Aorta (tissue), 5 donors: Measurements from ENCODE around the gene ZCWPW1. TPM values are rescaled to one million over a fixed set of nuclear protein-coding genes. Genes with fewer than 3 reads are reported as not detected.

Source experiments
- ATAC-seq: fragments of 200-7000 bp; cut with Tn5 transposase; one replicate; pipeline ENCODE4 v1.9.1; 2022; ENCODE audit warnings: moderate library complexity; ENCODE audit not compliant: low FRiP score
- DNase-seq, 2 donors: peaks; one replicate each; pipeline ENCODE4 v3.0.0-alpha.2; 2020
- H3K27ac ChIP-seq, 2 donors: one replicate each; pipeline ENCODE4 v1.5.1; 2013; ENCODE audit warnings: low read length in 2 of 2, mild to moderate bottlenecking in 2 of 2, moderate library complexity in 2 of 2, control low read depth in 1 of 2, inconsistent platforms in 1 of 2, low read depth in 1 of 2
- H3K27me3 ChIP-seq, 2 donors: one replicate each; pipeline ENCODE4 v1.6.1; 2013; ENCODE audit warnings: control low read depth in 1 of 2, low read length in 1 of 2, mild to moderate bottlenecking in 1 of 2, moderate library complexity in 1 of 2; ENCODE audit not compliant: insufficient read depth in 2 of 2, control insufficient read depth in 1 of 2
- H3K36me3 ChIP-seq, 2 donors: one replicate each; pipeline ENCODE4 v1.6.1; 2013; ENCODE audit warnings: control low read depth in 1 of 2, low read length in 1 of 2, mild to moderate bottlenecking in 1 of 2; ENCODE audit not compliant: insufficient read depth in 2 of 2, control insufficient read depth in 1 of 2
- H3K4me1 ChIP-seq, 2 donors: one replicate each; pipeline ENCODE4 v1.6.1; 2013; ENCODE audit warnings: low read length in 2 of 2, control low read depth in 1 of 2, mild to moderate bottlenecking in 1 of 2, moderate library complexity in 1 of 2; ENCODE audit not compliant: insufficient read depth in 2 of 2, control insufficient read depth in 1 of 2
- H3K4me3 ChIP-seq, 2 donors: one replicate each; pipeline ENCODE4 v1.5.1; 2013; ENCODE audit warnings: low read length in 2 of 2, control low read depth in 1 of 2, mild to moderate bottlenecking in 1 of 2
- H3K9me3 ChIP-seq: one replicate; pipeline ENCODE4 v1.6.1; 2013; ENCODE audit warnings: mild to moderate bottlenecking, low read length; ENCODE audit not compliant: control insufficient read depth
- WGBS, 2 donors: extraction: QIAGEN DNeasy Blood & Tissue Kit; methylation state at CpG; one replicate each; pipeline ENCODE4 v1.1.7; 2013; 5-methylcytosine and 5-hydroxymethylcytosine counted together
- intact Hi-C, 2 donors: fragments of 100-400 bp; cut with DNase I; formaldehyde crosslinking; loops; one replicate each; pipeline versions ENCODE4 v1.14.2 to v1.15.0; 2022
- polyA plus RNA-seq, 2 donors: library from polyadenylated mRNA; stranded (reverse); fragments of 200-250 nt; gene quantifications; one replicate each; pipeline ENCODE4 v1.2.3, GENCODE V29; 2013
- total RNA-seq, 2 donors: library from RNA; stranded (reverse); fragmentation: NEBNext Ultra II Directional; extraction: Animal tissue kit (Norgen Biotek cat#: 25700); gene quantifications; one replicate each; pipeline ENCODE4 v1.2.1, GENCODE V29; 2021
- donor health status: healthy with polysubstance abuse.
- donor health status: Bipolar disorder and iron deficiency.
- donor health status: DM: no; HTN: no; CAD: no.
- donor health status: DM: no; HTN: no; CAD: no.
- donor health status: DM: yes; HTN: yes; CAD: no.

The ZCWPW1 gene
- total and polyA plus RNA-seq, 4 donors: 2.2 to 18.7 (median 4.2) TPM

DNA sequence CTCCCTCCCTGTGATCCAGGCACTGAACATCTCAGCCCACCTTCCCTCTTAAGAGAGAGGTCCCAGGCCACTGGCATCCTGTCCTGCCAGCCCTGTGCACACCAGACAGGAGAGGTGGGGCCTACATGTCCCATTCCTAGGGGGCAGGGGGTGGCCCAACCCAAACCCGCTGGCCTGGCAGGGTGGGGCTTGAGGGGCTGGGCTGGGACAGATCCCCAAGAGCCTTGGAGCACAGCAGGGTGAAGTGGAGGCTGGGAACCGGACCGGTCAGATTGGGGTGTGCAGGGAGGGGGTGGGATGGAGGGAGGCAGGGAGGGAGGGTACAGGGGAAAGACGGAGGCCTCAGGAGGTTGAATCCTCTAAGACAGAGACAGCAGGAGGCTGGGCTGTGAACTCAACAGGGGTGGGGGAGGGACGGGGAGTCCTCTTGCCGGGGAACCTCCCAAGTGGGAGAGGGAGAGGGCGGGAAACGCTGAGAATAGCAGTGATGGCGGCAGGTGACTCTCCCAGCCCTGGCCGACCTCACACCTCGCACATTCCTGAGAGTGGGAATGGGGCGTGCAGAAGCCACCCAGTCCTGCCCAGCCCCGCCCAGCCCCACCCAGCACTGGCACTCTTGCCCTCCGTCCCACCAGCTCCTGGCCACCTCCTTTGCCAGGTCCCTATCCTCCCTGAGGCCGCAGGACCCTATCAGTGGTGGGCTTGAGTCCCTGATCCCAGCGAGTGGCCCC, 43.8 kb upstream of the ZCWPW1 start:
- Histone ChIP-seq H3K4me3 (no peak overlapping the region), H3K36me3 (no peaks in the 10 kb centered on the region), H3K27me3 (no peaks in the 10 kb centered on the region), H3K4me1 (no peaks in the 10 kb centered on the region), H3K27ac (no peak overlapping the region), H3K9me3 (no peaks in the 10 kb centered on the region)
- ATAC-seq (no peak), DNase-seq (no peak)
- WGBS, 2 donors: 67 to 75% methylated on average over 16 of the region's 16 CpGs
- intact Hi-C loops: loop anchor here in 1 of 2 donors (10.0 kb wide), 1 partner anchor 383 kb away; the partner anchor contains the start of gene SLC12A9

DNA sequence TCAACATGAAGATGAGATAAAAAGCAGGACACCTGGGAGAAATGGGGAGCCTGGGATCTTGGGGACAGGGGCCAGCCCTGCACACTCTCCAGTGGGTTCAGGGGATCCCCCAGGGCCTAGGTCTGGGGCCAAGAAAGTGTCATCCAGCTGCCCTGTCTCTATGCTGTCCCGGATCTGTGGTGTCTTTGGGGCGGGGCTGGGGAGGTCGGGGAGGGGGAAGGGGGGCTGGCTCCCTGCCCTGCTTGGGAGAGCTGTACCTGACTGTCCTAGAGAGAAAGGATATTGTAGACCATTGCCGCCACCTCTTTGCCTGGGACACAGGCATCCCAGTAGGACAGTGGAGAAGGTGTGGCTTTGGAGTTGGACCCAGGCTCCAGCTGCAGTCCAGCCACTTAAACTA, 42.5 kb upstream of the ZCWPW1 start:
- H3K36me3 ChIP-seq: no peaks in the 10 kb centered on the region
- ATAC-seq (no peak), DNase-seq (no peak)
- 56 to 59% methylated on average over 4 of the region's 4 CpGs for WGBS, 2 donors
- no peaks in the 10 kb centered on the region for H3K9me3 ChIP-seq
- intact Hi-C loops: loop anchor here in 1 of 2 donors (10.0 kb wide), 1 partner anchor 384 kb away; the partner anchor contains the start of gene SLC12A9
- H3K4me1 ChIP-seq: no peaks in the 10 kb centered on the region
- H3K27ac ChIP-seq: no peak overlapping the region
- no peaks in the 10 kb centered on the region for H3K27me3 ChIP-seq
- no peak overlapping the region for H3K4me3 ChIP-seq

DNA sequence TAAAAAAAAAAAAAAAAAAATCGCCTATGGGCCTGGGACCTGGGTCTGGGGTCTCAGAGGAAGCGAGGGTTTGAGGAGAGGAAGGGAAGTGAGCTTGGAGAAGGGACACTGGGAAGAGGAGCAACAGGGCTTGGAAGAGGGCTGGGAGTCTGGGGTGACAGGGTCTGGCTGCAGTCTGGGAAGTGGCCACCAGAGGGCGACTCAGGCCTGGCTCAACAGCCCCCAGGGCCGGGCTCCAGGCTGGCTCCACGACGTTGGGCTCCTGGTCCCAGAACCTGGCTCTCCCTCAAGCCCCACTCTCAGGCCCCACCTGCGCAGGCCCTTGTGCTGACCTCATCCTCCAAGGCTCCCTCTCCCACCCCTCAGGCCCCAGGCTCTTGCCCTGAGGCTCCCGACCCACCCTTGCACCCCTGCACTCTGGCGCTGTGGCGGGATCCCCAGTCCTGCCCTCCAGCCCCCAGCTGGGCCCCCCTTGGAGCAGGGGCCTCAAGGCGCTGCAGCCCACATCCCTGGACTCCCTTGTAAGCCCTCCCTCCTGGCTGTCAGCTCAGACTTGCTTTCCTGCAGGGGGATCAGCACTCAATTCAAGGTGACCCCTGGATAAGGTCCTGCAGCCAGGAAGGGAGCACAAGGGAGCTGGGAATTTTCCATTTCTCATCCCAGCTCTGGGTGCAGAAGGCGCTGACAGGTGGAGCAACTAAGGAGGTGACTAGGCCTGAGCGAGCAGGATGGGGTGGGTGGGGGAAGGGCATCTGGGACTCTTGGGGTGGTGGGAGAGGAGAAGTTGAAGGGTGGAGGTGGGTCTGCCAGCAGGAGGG, 40.9 kb upstream of the ZCWPW1 start:
- no peaks in the 10 kb centered on the region for H3K9me3 ChIP-seq
- ATAC-seq (peak; percentile 91), DNase-seq (peak; percentile 91 to 97)
- 30 to 37% methylated on average over 12 to 13 of the region's 13 CpGs for WGBS, 2 donors
- H3K27ac ChIP-seq: no peak overlapping the region
- intact Hi-C loops: loop anchor here (1.0 to 10.0 kb wide), 5 partner anchors 14 to 385 kb away; partner anchors contain the start of genes GIGYF1 (in 2 of the 2), EPO (in 1 of the 2), NYAP1 (in 1 of the 2) and SLC12A9 (in 1 of the 2)
- H3K4me3 ChIP-seq: no peak overlapping the region
- no peaks in the 10 kb centered on the region for H3K4me1 ChIP-seq
- no peaks in the 10 kb centered on the region for H3K27me3 ChIP-seq
- H3K36me3 ChIP-seq: no peaks in the 10 kb centered on the region

DNA sequence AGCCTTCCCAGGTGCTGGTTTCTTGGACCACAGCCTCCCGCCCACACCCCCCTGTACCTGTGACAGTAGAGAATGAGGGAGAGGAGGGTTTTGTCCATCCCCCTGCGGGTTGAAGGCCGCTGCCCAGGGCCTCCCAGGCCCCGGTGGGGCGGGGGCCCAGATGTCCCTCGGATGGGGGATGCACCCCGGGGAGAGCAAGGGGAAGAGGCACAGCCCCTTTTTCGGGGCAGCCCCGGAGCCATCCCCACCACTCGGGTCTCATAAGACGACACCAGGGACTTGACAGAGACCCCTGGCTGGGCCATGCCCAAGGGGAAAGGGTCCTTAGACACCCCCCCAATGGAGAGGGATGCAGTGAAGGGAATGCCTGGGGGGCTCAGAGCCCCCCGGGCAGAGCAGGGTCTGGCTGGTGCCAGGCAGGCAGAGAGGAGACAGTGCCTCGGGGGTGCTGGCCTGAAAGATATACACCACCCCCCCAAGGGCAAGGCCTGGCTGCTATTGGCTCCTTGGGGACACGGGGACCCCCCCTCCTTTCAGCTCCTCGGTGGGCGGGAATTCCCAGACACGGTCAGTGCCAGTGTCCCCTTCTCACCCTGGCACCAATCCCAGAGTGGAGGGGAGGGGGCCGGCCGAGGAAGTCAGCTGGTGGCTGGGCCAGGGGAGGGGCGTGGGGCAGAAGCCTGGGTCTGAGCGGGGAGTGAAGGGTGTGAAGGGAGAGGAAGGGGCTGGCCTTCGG, 39.3 kb upstream of the ZCWPW1 start:
- 46 to 51% methylated on average over 21 to 22 of the region's 22 CpGs for WGBS, 2 donors
- no peak for DNase-seq
- no peak for ATAC-seq
- H3K27ac ChIP-seq: no peak overlapping the region
- H3K4me1 ChIP-seq: no peaks in the 10 kb centered on the region
- H3K27me3 ChIP-seq: no peaks in the 10 kb centered on the region
- H3K4me3 ChIP-seq: no peak overlapping the region
- no peaks in the 10 kb centered on the region for H3K36me3 ChIP-seq
- intact Hi-C loops: loop anchor here (2.0 to 10.0 kb wide), 3 partner anchors 91 to 257 kb away; partner anchors contain the start of genes GIGYF1 (in 2 of the 2) and EPO (in 1 of the 2)
- no peaks in the 10 kb centered on the region for H3K9me3 ChIP-seq

DNA sequence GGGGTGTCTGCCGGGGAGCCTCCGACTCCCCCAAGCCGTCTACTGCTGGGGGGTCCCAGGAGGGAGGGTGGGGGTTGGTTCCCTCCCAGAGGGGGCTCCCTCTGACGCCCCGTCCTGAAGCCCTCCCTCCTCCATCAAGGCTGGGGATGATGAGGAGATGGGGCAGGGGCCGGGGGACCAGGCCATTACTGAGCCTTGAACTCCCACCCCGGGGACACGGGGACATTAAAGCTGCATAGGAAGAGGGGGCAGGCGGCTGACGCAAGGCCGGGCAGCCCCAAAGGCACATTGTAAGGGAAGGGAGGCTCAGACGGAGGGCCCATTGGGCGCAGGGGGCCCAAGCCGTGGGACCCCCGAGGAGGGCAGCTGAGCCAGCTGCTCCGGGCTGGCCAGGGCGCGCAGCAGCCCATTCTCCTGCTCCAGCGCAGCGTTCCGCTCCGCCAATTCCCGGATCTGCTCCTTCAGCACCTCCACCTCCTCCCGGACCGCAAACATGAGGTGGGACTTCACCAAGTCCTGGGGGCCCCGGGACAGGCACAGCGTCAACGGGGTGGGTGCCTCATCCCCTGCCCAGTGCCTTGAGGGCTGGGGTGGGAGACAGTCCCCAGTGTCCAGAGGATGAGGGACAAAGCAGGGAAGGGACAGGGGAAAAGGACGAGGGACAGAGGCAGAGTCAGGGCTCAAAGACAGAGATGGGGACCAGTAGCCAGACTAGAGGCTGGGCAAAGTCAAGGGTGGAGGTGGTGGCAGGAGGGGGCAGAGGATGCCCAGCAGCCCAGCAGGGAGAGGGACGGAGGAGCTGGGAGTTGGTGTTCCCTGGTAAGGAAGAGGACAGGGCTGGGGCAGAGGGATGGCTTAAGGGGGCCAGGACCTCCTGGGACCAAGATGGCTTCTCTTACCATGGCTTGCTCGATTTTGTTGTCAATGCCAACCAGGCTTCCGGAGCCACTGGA, 38.4 kb upstream of the ZCWPW1 start:
- no peak overlapping the region for H3K27ac ChIP-seq
- H3K27me3 ChIP-seq: no peaks in the 10 kb centered on the region
- intact Hi-C loops: loop anchor here (2.0 to 10.0 kb wide), 3 partner anchors 92 to 258 kb away; partner anchors contain the start of genes GIGYF1 (in 2 of the 2) and EPO (in 1 of the 2)
- H3K9me3 ChIP-seq: no peaks in the 10 kb centered on the region
- 69% methylated on average over 27 to 32 of the region's 32 CpGs for WGBS, 2 donors
- DNase-seq: peak in 1 of 2 donors; percentile 73
- H3K36me3 ChIP-seq: no peaks in the 10 kb centered on the region
- no peaks in the 10 kb centered on the region for H3K4me1 ChIP-seq
- no peak overlapping the region for H3K4me3 ChIP-seq
- peak; percentile 1 for ATAC-seq

DNA sequence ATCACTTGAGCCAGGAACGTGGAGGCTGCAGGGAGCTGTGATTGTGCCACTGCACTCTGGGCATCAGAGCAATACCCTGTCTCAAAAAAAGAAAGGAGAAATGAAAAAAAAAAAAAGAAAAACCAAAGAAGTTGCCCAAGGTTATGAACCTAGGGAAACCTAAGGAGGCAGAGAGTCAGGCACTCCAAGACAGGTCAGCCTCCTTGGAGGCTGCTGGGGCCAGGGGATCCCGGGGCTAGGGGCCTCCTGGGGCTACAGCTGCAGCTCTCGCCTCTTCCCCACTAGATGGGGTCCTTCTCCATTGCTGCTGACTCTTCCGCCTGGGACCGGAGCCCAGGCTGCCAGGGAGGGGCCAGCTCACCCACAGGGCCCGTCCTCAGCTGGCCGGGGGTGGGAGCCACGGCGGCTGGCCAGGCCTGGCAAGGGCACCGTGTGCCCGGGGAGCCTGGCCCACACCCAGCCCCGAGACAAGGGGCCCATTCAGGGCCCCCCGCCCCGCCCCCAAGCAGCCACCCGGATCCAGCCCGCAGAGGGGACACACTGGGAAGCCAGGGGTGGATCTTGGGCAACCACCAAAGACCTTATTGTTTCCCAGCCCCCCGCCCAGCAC, 37.3 kb upstream of the ZCWPW1 start:
- WGBS, 2 donors: 0 to 2% methylated on average over 10 to 17 of the region's 17 CpGs
- DNase-seq (peak; percentile 83 to 91), ATAC-seq (peak; percentile 87)
- Histone ChIP-seq H3K27ac (no peak overlapping the region), H3K4me1 (no peaks in the 10 kb centered on the region), H3K9me3 (no peaks in the 10 kb centered on the region), H3K4me3 (no peak overlapping the region), H3K36me3 (no peaks in the 10 kb centered on the region), H3K27me3 (no peaks in the 10 kb centered on the region)
- intact Hi-C loops: loop anchor here (2.0 to 10.0 kb wide), 3 partner anchors 93 to 259 kb away; partner anchors contain the start of genes GIGYF1 (in 2 of the 2) and EPO (in 1 of the 2)

DNA sequence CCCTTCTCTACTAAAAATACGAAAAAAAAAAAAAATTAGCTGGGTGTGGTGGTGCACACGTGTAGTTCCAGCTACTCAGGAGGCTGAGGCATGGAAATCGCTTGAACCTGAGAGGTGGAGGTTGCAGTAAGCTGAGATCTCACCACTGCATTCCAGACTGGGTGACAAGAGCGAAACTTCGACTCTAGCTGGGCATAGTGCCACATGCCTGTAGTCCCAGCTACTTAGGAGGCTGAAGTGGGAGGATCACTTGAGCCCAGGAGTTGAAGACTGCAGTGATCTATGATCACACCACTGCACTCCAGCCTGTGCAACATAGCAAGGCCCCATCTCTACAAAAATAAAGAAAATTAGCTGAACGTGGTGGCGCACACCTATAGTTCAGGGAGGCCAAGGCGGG, 36.8 kb upstream of the ZCWPW1 start:
- no peaks in the 10 kb centered on the region for H3K9me3 ChIP-seq
- H3K4me1 ChIP-seq: no peaks in the 10 kb centered on the region
- H3K4me3 ChIP-seq: no peak overlapping the region
- ATAC-seq (no peak), DNase-seq (no peak)
- no peak overlapping the region for H3K27ac ChIP-seq
- no peaks in the 10 kb centered on the region for H3K27me3 ChIP-seq
- 49 to 50% methylated on average over 8 of the region's 8 CpGs for WGBS, 2 donors
- no peaks in the 10 kb centered on the region for H3K36me3 ChIP-seq
- intact Hi-C loops: loop anchor here (5.0 to 10.0 kb wide), 2 partner anchors 227 to 260 kb away; partner anchors contain the start of genes GIGYF1 (in 2 of the 2) and EPO (in 1 of the 2)
